ENCODE results near the gene CTSD. TPM values are rescaled to one million over a fixed set of nuclear protein-coding genes. Genes with fewer than 3 reads are reported as not detected.

CTSD gene
- polyA plus RNA-seq, 1 experiment = 206 TPM

GRCh38 chr11:1714908-1715885, 48.5 kb downstream of the CTSD start:
- CTCF ChIA-PET = interaction anchor here (1.3 to 1.8 kb wide), 2 partner anchors 11 to 117 kb away, joined by 3 to 10 read pairs; no protein-coding TSS in a partner anchor
- no peak overlapping the region for H3K4me3 ChIP-seq (ENCODE audit: low read depth, low read length)
- POLR2A ChIA-PET = no interaction called here
- no peak for DNase-seq (ENCODE audit: low read depth)
- TF ChIP-seq CTCF (IDR thresholded peaks at IDR 0.05; ENCODE audit: insufficient read depth, low read depth, low read length) = no peak
- H3K36me3 ChIP-seq (ENCODE audit: control insufficient read depth, insufficient read depth, low read length) = no peaks in the 10 kb centered on the region
- no peaks in the 10 kb centered on the region for H3K27me3 ChIP-seq (ENCODE audit: control insufficient read depth, insufficient read depth, low read length)

- Histone ChIP-seq H3K27me3 (ENCODE audit: control insufficient read depth, insufficient read depth, low read length) (peaks cover 10% of the 10 kb centered on the region), H3K4me3 (ENCODE audit: low read depth, low read length) (no peak overlapping the region), H3K36me3 (ENCODE audit: control insufficient read depth, insufficient read depth, low read length) (no peaks in the 10 kb centered on the region)
- DNase-seq (ENCODE audit: low read depth) = no peak
- POLR2A ChIA-PET = no interaction called here
- CTCF ChIA-PET = interaction anchor here (2.9 to 4.7 kb wide), 2 partner anchors 15 to 124 kb away, joined by 18 to 37 read pairs; no protein-coding TSS in a partner anchor
- no peak for TF ChIP-seq CTCF (IDR thresholded peaks at IDR 0.05; ENCODE audit: insufficient read depth, low read depth, low read length)
These were observed 55.0 kb downstream of the CTSD start for GRCh38 chr11:1708716-1709115.

DNA sequence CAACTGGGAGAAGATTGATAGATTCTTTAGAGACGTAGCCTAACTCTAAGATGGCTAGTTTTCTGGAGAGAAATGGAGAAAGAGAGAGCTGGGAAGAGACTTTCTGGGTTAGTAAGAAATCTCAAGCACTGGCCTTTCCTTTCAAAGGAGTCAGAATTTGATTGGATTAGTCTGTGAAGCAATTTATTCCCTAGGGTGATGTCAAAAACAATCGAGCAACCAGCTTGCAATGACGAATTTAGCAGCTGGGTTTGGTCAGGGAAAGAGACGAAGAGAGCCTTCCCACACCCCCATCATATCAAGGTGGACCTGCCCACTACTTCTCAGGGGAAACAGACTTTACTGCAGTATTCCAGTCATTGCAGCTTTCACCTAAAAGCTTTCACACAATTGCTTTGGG, 56.0 kb downstream of the CTSD start:
- no peak for DNase-seq (ENCODE audit: low read depth)
- CTCF ChIA-PET = interaction anchor here (0.9 to 4.7 kb wide), 4 partner anchors 14 to 125 kb away, joined by 5 to 37 read pairs (median 12); no protein-coding TSS in a partner anchor
- TF ChIP-seq CTCF (IDR thresholded peaks at IDR 0.05; ENCODE audit: insufficient read depth, low read depth, low read length) = no peak
- Histone ChIP-seq H3K27me3 (ENCODE audit: control insufficient read depth, insufficient read depth, low read length) (peaks cover 10% of the 10 kb centered on the region), H3K4me3 (ENCODE audit: low read depth, low read length) (no peak overlapping the region), H3K36me3 (ENCODE audit: control insufficient read depth, insufficient read depth, low read length) (no peaks in the 10 kb centered on the region)
- POLR2A ChIA-PET = no interaction called here

- peaks cover 10% of the 10 kb centered on the region for H3K27me3 ChIP-seq (ENCODE audit: control insufficient read depth, insufficient read depth, low read length)
- ChIA-PET POLR2A (no interaction called here), CTCF (interaction anchor here (0.8 to 4.7 kb wide), 4 partner anchors 13 to 445 kb away, joined by 3 to 37 read pairs (median 12); no protein-coding TSS in a partner anchor)
- H3K36me3 ChIP-seq (ENCODE audit: control insufficient read depth, insufficient read depth, low read length) = no peaks in the 10 kb centered on the region
- no peak overlapping the region for H3K4me3 ChIP-seq (ENCODE audit: low read depth, low read length)
- TF ChIP-seq CTCF (IDR thresholded peaks at IDR 0.05; ENCODE audit: insufficient read depth, low read depth, low read length) = peak; percentile 32; the same call in 1 of the 2 replicates
- DNase-seq (ENCODE audit: low read depth) = no peak
These were observed 56.9 kb downstream of the CTSD start for GRCh38 chr11:1706634-1707400.
